Measurements from ENCODE around the gene TRIL. TPM values are rescaled to one million over a fixed set of nuclear protein-coding genes. Genes with fewer than 3 reads are reported as not detected.

Gene TRIL
- 11.0 TPM for total RNA-seq

- Histone ChIP-seq H3K4me1 (peaks cover 54% of the 10 kb centered on the region), H3K9me3 (no peaks in the 10 kb centered on the region), H3K27me3 (no peaks in the 10 kb centered on the region), H3K27ac (peak within 1 kb of the TSS; percentile 84), H3K36me3 (no peaks in the 10 kb centered on the region), H3K4me3 (peak within 1 kb of the TSS; percentile 53 to 58)
- TF ChIP-seq POLR2A (IDR thresholded peaks at IDR 0.05) (no peak), POLR2AphosphoS5 (IDR thresholded peaks at IDR 0.05; ENCODE audit: insufficient read depth in 1 of 2, low read depth in 1 of 2) (peak in 1 of 2 donors; percentile 76)
- intact Hi-C loops (cut with DNase I), result loop anchor here (10.0 kb wide), 2 partner anchors 56 to 146 kb away; no protein-coding TSS in a partner anchor
- no peak for DNase-seq (ENCODE audit: extremely low spot score in 2 of 2)
Observed at GRCh38 chr7:28958235-28958979, at the start of gene TRIL. Gene TRIL (minus strand): TSS chr7:28958330. CDS start chr7:28958046, 284 bp downstream.

GRCh38 chr7:29007127-29007526 lies 49.0 kb upstream of the TRIL start:
- no peak for DNase-seq (ENCODE audit: extremely low spot score in 2 of 2)
- TF ChIP-seq CTCF (IDR thresholded peaks at IDR 0.05), result no peak
- no peak for TF ChIP-seq POLR2AphosphoS5 (IDR thresholded peaks at IDR 0.05; ENCODE audit: insufficient read depth in 1 of 2, low read depth in 1 of 2)
- TF ChIP-seq POLR2A (IDR thresholded peaks at IDR 0.05), result no peak
- no peak overlapping the region for H3K4me3 ChIP-seq
- H3K9me3 ChIP-seq, result no peaks in the 10 kb centered on the region
- no peak overlapping the region for H3K27ac ChIP-seq
- intact Hi-C loops (cut with DNase I), result no loop called here
- H3K27me3 ChIP-seq, result no peaks in the 10 kb centered on the region
- no peaks in the 10 kb centered on the region for H3K36me3 ChIP-seq
- no peaks in the 10 kb centered on the region for H3K4me1 ChIP-seq

GRCh38 chr7:29005829-29006228 lies 47.7 kb upstream of the TRIL start:
- Histone ChIP-seq H3K4me3 (no peak overlapping the region), H3K27me3 (no peaks in the 10 kb centered on the region), H3K9me3 (no peaks in the 10 kb centered on the region), H3K4me1 (peaks cover 9% of the 10 kb centered on the region), H3K27ac (no peak overlapping the region), H3K36me3 (no peaks in the 10 kb centered on the region)
- peak in 1 of 2 donors; percentile 85 for DNase-seq (ENCODE audit: extremely low spot score in 2 of 2)
- intact Hi-C loops (cut with DNase I), result no loop called here
- TF ChIP-seq POLR2AphosphoS5 (IDR thresholded peaks at IDR 0.05; ENCODE audit: insufficient read depth in 1 of 2, low read depth in 1 of 2) (peak in 1 of 2 donors; percentile 10), CTCF (IDR thresholded peaks at IDR 0.05) (no peak)

GRCh38 chr7:29005406-29005805 lies 47.3 kb upstream of the TRIL start:
- TF ChIP-seq CTCF (IDR thresholded peaks at IDR 0.05) (no peak), POLR2AphosphoS5 (IDR thresholded peaks at IDR 0.05; ENCODE audit: insufficient read depth in 1 of 2, low read depth in 1 of 2) (no peak), POLR2A (IDR thresholded peaks at IDR 0.05) (no peak)
- Histone ChIP-seq H3K36me3 (no peaks in the 10 kb centered on the region), H3K4me3 (no peak overlapping the region), H3K9me3 (no peaks in the 10 kb centered on the region), H3K27me3 (no peaks in the 10 kb centered on the region), H3K27ac (no peak overlapping the region), H3K4me1 (peaks cover 13% of the 10 kb centered on the region)
- intact Hi-C loops (cut with DNase I), result no loop called here
- DNase-seq (ENCODE audit: extremely low spot score in 2 of 2), result peak in 1 of 2 donors; percentile 18

GRCh38 chr7:29003703-29004102 lies 45.6 kb upstream of the TRIL start:
- intact Hi-C loops (cut with DNase I), result no loop called here

More at GRCh38 chr7:29003703-29004102, 45.6 kb upstream of the TRIL start:
- no peak overlapping the region for H3K27ac ChIP-seq
- TF ChIP-seq POLR2AphosphoS5 (IDR thresholded peaks at IDR 0.05; ENCODE audit: insufficient read depth in 1 of 2, low read depth in 1 of 2) (no peak), POLR2A (IDR thresholded peaks at IDR 0.05) (no peak), CTCF (IDR thresholded peaks at IDR 0.05) (no peak)
- no peak overlapping the region for H3K4me3 ChIP-seq
- H3K9me3 ChIP-seq, result no peaks in the 10 kb centered on the region
- H3K4me1 ChIP-seq, result peaks cover 15% of the 10 kb centered on the region
- H3K36me3 ChIP-seq, result no peaks in the 10 kb centered on the region
- no peaks in the 10 kb centered on the region for H3K27me3 ChIP-seq
- peak in 1 of 2 donors; percentile 52 for DNase-seq (ENCODE audit: extremely low spot score in 2 of 2)
